Measurements from ENCODE around the gene BCLAF1. TPM values are rescaled to one million over a fixed set of nuclear protein-coding genes. Genes with fewer than 3 reads are reported as not detected.

Gene BCLAF1, protein sequence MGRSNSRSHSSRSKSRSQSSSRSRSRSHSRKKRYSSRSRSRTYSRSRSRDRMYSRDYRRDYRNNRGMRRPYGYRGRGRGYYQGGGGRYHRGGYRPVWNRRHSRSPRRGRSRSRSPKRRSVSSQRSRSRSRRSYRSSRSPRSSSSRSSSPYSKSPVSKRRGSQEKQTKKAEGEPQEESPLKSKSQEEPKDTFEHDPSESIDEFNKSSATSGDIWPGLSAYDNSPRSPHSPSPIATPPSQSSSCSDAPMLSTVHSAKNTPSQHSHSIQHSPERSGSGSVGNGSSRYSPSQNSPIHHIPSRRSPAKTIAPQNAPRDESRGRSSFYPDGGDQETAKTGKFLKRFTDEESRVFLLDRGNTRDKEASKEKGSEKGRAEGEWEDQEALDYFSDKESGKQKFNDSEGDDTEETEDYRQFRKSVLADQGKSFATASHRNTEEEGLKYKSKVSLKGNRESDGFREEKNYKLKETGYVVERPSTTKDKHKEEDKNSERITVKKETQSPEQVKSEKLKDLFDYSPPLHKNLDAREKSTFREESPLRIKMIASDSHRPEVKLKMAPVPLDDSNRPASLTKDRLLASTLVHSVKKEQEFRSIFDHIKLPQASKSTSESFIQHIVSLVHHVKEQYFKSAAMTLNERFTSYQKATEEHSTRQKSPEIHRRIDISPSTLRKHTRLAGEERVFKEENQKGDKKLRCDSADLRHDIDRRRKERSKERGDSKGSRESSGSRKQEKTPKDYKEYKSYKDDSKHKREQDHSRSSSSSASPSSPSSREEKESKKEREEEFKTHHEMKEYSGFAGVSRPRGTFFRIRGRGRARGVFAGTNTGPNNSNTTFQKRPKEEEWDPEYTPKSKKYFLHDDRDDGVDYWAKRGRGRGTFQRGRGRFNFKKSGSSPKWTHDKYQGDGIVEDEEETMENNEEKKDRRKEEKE
- total RNA-seq, result 100 to 1,000 TPM; 167 to 188 TPM
- polyA plus RNA-seq (ENCODE audit: insufficient read depth, low read depth, low replicate concordance), result 39.0 TPM
- long read RNA-seq, donor 1, full-length matches to known transcripts, result 10 of 126 reads
- long read RNA-seq, donor 1, partial matches to known transcripts, result 116 of 126 reads
- long read RNA-seq, donor 1, other reads (novel, unspliced or antisense), result 0 of 126 reads
- long read RNA-seq, donor 2, partial matches to known transcripts, result 47 of 49 reads
- long read RNA-seq, donor 2, other reads (novel, unspliced or antisense), result 0 of 49 reads

DNA sequence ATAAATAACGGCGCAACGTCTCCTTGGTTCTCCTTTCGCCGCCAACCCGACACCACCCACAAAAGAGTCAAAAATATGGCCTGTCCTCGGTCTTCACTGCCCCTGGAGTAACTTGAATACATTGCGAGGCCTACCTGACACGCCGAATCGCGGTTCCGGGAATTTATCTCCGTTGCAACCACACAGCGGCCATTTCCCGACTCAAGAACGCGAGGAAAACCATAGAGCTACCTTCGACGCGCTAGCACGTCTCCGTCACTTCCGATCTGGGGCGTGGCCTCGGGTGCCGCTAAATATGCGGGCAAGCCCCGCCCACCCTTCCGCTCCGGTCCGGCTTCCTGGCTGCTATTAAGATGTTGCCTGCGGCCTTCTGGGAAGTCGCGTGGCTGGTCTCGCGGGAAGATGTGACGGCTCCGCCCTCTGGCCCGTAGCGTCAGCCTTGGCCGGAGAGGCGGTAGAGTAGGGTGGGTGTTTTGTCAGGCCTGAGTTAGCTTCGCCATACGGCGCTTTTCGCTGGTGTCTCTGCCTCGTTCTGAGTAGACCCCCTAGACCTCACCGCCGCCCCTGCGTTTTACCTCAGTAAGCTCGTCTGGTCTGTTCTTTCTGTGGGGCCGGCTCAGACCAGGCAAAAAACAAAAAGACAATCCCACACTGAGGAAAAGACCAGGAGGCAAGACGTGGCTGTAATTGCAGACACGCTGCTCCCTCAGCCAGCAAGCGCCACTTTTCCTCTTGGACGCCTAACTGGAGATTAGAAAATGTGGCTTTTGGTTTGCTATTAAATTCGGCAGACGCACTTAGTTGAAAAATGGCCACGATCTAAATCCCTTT is at the start of gene BCLAF1:
Gene BCLAF1 (minus strand): TSS at position 268 of the 831 bp plus-strand sequence. CDS start 9,980 bp downstream, outside the sequence.
- intact Hi-C loops (cut with DNase I; ENCODE audit: low total_unique reads), result no loop called here
- peak; percentile 99 for TF ChIP-seq POLR2A (IDR thresholded peaks at IDR 0.05)
- TF ChIP-seq, protein P1, sequence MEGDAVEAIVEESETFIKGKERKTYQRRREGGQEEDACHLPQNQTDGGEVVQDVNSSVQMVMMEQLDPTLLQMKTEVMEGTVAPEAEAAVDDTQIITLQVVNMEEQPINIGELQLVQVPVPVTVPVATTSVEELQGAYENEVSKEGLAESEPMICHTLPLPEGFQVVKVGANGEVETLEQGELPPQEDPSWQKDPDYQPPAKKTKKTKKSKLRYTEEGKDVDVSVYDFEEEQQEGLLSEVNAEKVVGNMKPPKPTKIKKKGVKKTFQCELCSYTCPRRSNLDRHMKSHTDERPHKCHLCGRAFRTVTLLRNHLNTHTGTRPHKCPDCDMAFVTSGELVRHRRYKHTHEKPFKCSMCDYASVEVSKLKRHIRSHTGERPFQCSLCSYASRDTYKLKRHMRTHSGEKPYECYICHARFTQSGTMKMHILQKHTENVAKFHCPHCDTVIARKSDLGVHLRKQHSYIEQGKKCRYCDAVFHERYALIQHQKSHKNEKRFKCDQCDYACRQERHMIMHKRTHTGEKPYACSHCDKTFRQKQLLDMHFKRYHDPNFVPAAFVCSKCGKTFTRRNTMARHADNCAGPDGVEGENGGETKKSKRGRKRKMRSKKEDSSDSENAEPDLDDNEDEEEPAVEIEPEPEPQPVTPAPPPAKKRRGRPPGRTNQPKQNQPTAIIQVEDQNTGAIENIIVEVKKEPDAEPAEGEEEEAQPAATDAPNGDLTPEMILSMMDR (IDR thresholded peaks at IDR 0.05), result no peak

DNA sequence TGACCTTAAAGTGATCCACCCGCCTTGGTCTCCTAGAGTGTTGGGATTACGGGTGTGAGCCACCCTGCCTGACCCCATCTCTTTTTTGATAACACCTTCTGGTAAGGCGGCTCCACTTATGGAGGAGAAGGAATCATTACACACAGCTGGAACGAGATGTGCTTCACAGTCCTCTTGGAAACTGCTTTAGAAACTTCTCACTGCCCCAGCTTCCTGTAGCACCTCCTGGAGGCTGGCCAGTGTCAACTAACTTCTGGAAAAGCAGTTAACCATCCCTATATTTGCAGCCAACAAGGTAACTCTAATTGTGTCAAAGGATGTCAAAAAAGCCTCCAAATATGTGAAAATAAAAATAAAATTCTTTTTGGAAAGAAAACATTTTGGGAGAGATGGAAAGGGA is 48.8 kb upstream of the BCLAF1 start:
- intact Hi-C loops (cut with DNase I; ENCODE audit: low total_unique reads), result no loop called here
- 68 to 82% methylated on average over 4 of the region's 4 CpGs for WGBS, 2 donors
- H3K36me3 ChIP-seq (ENCODE audit: low read depth, missing control alignments), result no peaks in the 10 kb centered on the region
- H3K4me1 ChIP-seq, result no peaks in the 10 kb centered on the region
- H3K9me3 ChIP-seq, result no peaks in the 10 kb centered on the region
- no peak for DNase-seq
- H3K27me3 ChIP-seq, result no peaks in the 10 kb centered on the region
- no peak overlapping the region for H3K4me3 ChIP-seq
- H3K27ac ChIP-seq, result no peak overlapping the region
- TF ChIP-seq POLR2A (IDR thresholded peaks at IDR 0.05), result no peak
- TF ChIP-seq, protein P1 (IDR thresholded peaks at IDR 0.05), result no peak

More for the DNA sequence above, at the start of gene BCLAF1:
- DNase-seq, result peak; percentile 100
- Histone ChIP-seq H3K27ac (peak within 1 kb of the TSS; percentile 99), H3K4me3 (peak within 1 kb of the TSS; percentile 89 to 93), H3K36me3 (ENCODE audit: low read depth, missing control alignments) (no peaks in the 10 kb centered on the region), H3K27me3 (no peaks in the 10 kb centered on the region), H3K4me1 (peaks cover 27% of the 10 kb centered on the region), H3K9me3 (no peaks in the 10 kb centered on the region)
- WGBS, 2 donors, result 0 to 1% methylated on average over 40 to 60 of the region's 60 CpGs

DNA sequence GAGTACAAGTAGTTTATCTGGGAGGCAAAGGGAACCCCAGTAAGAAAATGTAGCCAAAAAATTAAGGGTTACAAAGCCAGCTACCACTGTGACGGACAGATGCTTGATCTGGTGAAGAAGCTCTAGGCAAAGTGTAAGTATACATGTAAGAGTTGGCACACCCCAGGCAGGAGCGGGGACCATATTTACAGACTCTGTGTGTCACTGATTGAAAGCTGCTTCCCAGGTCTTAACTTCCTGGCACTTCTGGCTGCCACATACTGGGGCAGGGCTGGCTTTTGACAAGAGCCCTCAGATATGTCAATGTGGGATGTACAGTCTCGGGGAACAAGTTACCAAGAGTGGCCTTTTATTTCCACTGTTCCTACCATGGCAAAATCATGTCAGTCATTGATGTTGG is 48.0 kb upstream of the BCLAF1 start:
- no peaks in the 10 kb centered on the region for H3K27me3 ChIP-seq
- no peaks in the 10 kb centered on the region for H3K36me3 ChIP-seq (ENCODE audit: low read depth, missing control alignments)
- H3K9me3 ChIP-seq, result no peaks in the 10 kb centered on the region
- no peak for DNase-seq
- no peak overlapping the region for H3K27ac ChIP-seq
- TF ChIP-seq POLR2A (IDR thresholded peaks at IDR 0.05), result no peak
- H3K4me1 ChIP-seq, result no peaks in the 10 kb centered on the region
- WGBS, 2 donors, result 91 to 93% methylated on average over 3 of the region's 3 CpGs
- intact Hi-C loops (cut with DNase I; ENCODE audit: low total_unique reads), result no loop called here
- no peak overlapping the region for H3K4me3 ChIP-seq

DNA sequence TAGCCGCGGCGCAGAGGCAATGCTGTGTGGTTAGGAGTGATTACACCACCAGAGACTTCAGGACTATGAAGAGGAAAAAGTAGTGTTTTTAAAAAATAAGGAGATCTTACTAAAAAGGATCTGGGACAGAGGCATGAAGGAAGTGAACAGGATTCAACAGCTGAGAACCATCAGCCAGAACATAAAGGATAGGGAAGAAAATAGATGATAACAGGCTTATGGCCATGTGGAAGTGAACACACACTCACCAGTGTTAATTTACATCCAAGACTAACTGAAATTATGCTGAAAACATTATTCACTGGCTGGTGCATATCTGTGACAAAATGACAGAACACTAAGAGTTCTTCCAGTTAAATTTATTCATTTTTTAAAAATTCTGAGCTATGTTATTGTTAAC is 47.5 kb upstream of the BCLAF1 start:
- Histone ChIP-seq H3K27me3 (no peaks in the 10 kb centered on the region), H3K4me1 (no peaks in the 10 kb centered on the region), H3K4me3 (no peak overlapping the region), H3K36me3 (ENCODE audit: low read depth, missing control alignments) (no peaks in the 10 kb centered on the region), H3K9me3 (no peaks in the 10 kb centered on the region), H3K27ac (no peak overlapping the region)
- no peak for TF ChIP-seq POLR2A (IDR thresholded peaks at IDR 0.05)
- TF ChIP-seq, protein P1 (IDR thresholded peaks at IDR 0.05), result no peak
- no peak for DNase-seq
- 82 to 87% methylated on average over 3 of the region's 3 CpGs for WGBS, 2 donors
- intact Hi-C loops (cut with DNase I; ENCODE audit: low total_unique reads), result no loop called here

Data from testis (tissue), 5 donors.